SJSA1 (cell line): Measurements from ENCODE around the gene RARB. TPM values are rescaled to one million over a fixed set of nuclear protein-coding genes. Genes with fewer than 3 reads are reported as not detected.

ENCODE experiments used
- DNase-seq, 2 experiments: peaks; one replicate each; pipeline ENCODE4 v3.0.0-alpha.2; 2015 to 2020; ENCODE audit warnings: low spot score in 2 of 2, low read depth in 1 of 2
- H3K27ac ChIP-seq: fragments of 250-450 bp; sonication (Bioruptor Pico); 2 replicates; pipeline ENCODE4 v1.5.1; 2020; ENCODE audit warnings: mild to moderate bottlenecking, moderate library complexity
- H3K27me3 ChIP-seq: fragments of 250-450 bp; sonication (Bioruptor Pico); replicated peaks from 2 replicates; pipeline ENCODE4 v1.5.1; 2020; ENCODE audit warnings: mild to moderate bottlenecking, moderate library complexity
- H3K36me3 ChIP-seq: fragments of 250-450 bp; sonication (Bioruptor Pico); 2 replicates; pipeline ENCODE4 v1.5.1; 2020; ENCODE audit warnings: mild to moderate bottlenecking
- H3K4me1 ChIP-seq: fragments of 250-450 bp; sonication (Bioruptor Pico); replicated peaks from 2 replicates; pipeline ENCODE4 v1.6.1; 2021; ENCODE audit warnings: mild to moderate bottlenecking
- H3K4me3 ChIP-seq: fragments of 250-450 bp; sonication (Bioruptor Pico); 2 replicates; pipeline ENCODE4 v1.5.1; 2020; ENCODE audit warnings: mild to moderate bottlenecking
- H3K9me3 ChIP-seq: fragments of 250-450 bp; sonication (Bioruptor Pico); replicated peaks from 2 replicates; pipeline ENCODE4 v1.5.1; 2020; ENCODE audit warnings: mild to moderate bottlenecking
- total RNA-seq: library from RNA; depleted of rRNA; stranded (reverse); fragments of >200 nt; shearing (Covaris generic); gene quantifications from 2 replicates; pipeline ENCODE4 v1.2.3, GENCODE V29; 2014

Gene RARB
- total RNA-seq, 1 experiment from 2014 or later, result 11.7 TPM

- peak overlapping the region; percentile 86 for H3K27ac ChIP-seq
- H3K4me3 ChIP-seq, result peak overlapping the region; percentile 6; the same call in 1 of the 2 replicates
- DNase-seq, result peak; percentile 77 to 89
- H3K9me3 ChIP-seq, result no peaks in the 10 kb centered on the region
- H3K36me3 ChIP-seq, result peaks cover 11% of the 10 kb centered on the region
- no peaks in the 10 kb centered on the region for H3K27me3 ChIP-seq
- peaks cover 36% of the 10 kb centered on the region for H3K4me1 ChIP-seq
These were observed 144.9 kb downstream of the RARB start for GRCh38 chr3:25572919-25573385.

- DNase-seq, result peak; percentile 90 to 93
- Histone ChIP-seq H3K27ac (peak overlapping the region; percentile 86), H3K27me3 (no peaks in the 10 kb centered on the region), H3K36me3 (peaks cover 11% of the 10 kb centered on the region), H3K4me3 (peak overlapping the region; percentile 6; the same call in 1 of the 2 replicates), H3K9me3 (no peaks in the 10 kb centered on the region), H3K4me1 (peaks cover 36% of the 10 kb centered on the region)
These were observed 145.5 kb downstream of the RARB start for GRCh38 chr3:25573386-25574171.

GRCh38 chr3:25574172-25574765 is 146.2 kb downstream of the RARB start:
- Histone ChIP-seq H3K27ac (peak overlapping the region; percentile 86), H3K4me3 (no peak overlapping the region), H3K4me1 (peaks cover 36% of the 10 kb centered on the region), H3K36me3 (peaks cover 11% of the 10 kb centered on the region), H3K9me3 (no peaks in the 10 kb centered on the region), H3K27me3 (no peaks in the 10 kb centered on the region)
- no peak for DNase-seq

GRCh38 chr3:25575001-25575400 is 146.9 kb downstream of the RARB start:
- Histone ChIP-seq H3K4me1 (peaks cover 41% of the 10 kb centered on the region), H3K36me3 (peaks cover 11% of the 10 kb centered on the region), H3K4me3 (no peak overlapping the region), H3K27me3 (no peaks in the 10 kb centered on the region), H3K9me3 (no peaks in the 10 kb centered on the region), H3K27ac (peak overlapping the region; percentile 86)
- no peak for DNase-seq

GRCh38 chr3:25576146-25576545 is 148.1 kb downstream of the RARB start:
- no peak overlapping the region for H3K4me3 ChIP-seq
- H3K36me3 ChIP-seq, result peaks cover 9% of the 10 kb centered on the region
- H3K9me3 ChIP-seq, result no peaks in the 10 kb centered on the region
- peaks cover 52% of the 10 kb centered on the region for H3K4me1 ChIP-seq
- no peak for DNase-seq
- H3K27me3 ChIP-seq, result no peaks in the 10 kb centered on the region
- no peak overlapping the region for H3K27ac ChIP-seq

GRCh38 chr3:25576831-25577454 is 148.9 kb downstream of the RARB start:
- Histone ChIP-seq H3K4me3 (no peak overlapping the region), H3K4me1 (peaks cover 57% of the 10 kb centered on the region), H3K9me3 (no peaks in the 10 kb centered on the region), H3K27ac (no peak overlapping the region), H3K27me3 (no peaks in the 10 kb centered on the region), H3K36me3 (peaks cover 2% of the 10 kb centered on the region; the same call in 1 of the 2 replicates)
- no peak for DNase-seq

GRCh38 chr3:25578059-25578458 is 150.0 kb downstream of the RARB start:
- DNase-seq, result no peak

GRCh38 chr3:25580534-25580933 is 152.5 kb downstream of the RARB start:
- no peak overlapping the region for H3K4me3 ChIP-seq
- no peak for DNase-seq
- H3K9me3 ChIP-seq, result no peaks in the 10 kb centered on the region
- peak overlapping the region; percentile 89 for H3K27ac ChIP-seq
- H3K36me3 ChIP-seq, result peaks cover 3% of the 10 kb centered on the region
- H3K27me3 ChIP-seq, result no peaks in the 10 kb centered on the region
- H3K4me1 ChIP-seq, result peaks cover 37% of the 10 kb centered on the region

More at GRCh38 chr3:25578059-25578458, 150.0 kb downstream of the RARB start:
- H3K27ac ChIP-seq, result no peak overlapping the region
- no peaks in the 10 kb centered on the region for H3K27me3 ChIP-seq
- peaks cover 56% of the 10 kb centered on the region for H3K4me1 ChIP-seq
- no peak overlapping the region for H3K4me3 ChIP-seq
- peaks cover 2% of the 10 kb centered on the region; the same call in 1 of the 2 replicates for H3K36me3 ChIP-seq
- H3K9me3 ChIP-seq, result no peaks in the 10 kb centered on the region

- DNase-seq, result no peak
- Histone ChIP-seq H3K27me3 (no peaks in the 10 kb centered on the region), H3K36me3 (peaks cover 3% of the 10 kb centered on the region), H3K9me3 (no peaks in the 10 kb centered on the region), H3K4me1 (peaks cover 37% of the 10 kb centered on the region), H3K27ac (peak overlapping the region; percentile 89), H3K4me3 (no peak overlapping the region)
These were observed 153.3 kb downstream of the RARB start for GRCh38 chr3:25581335-25581734.

GRCh38 chr3:25581823-25582222 is 153.8 kb downstream of the RARB start:
- no peak for DNase-seq
- H3K4me1 ChIP-seq, result peaks cover 37% of the 10 kb centered on the region
- H3K9me3 ChIP-seq, result no peaks in the 10 kb centered on the region
- H3K4me3 ChIP-seq, result no peak overlapping the region
- H3K27me3 ChIP-seq, result no peaks in the 10 kb centered on the region
- H3K36me3 ChIP-seq, result peaks cover 3% of the 10 kb centered on the region
- peak overlapping the region; percentile 89 for H3K27ac ChIP-seq

GRCh38 chr3:25582242-25582641 is 154.2 kb downstream of the RARB start:
- H3K36me3 ChIP-seq, result peaks cover 3% of the 10 kb centered on the region
- peak; percentile 91 for DNase-seq
- peaks cover 37% of the 10 kb centered on the region for H3K4me1 ChIP-seq
- H3K27me3 ChIP-seq, result no peaks in the 10 kb centered on the region
- H3K4me3 ChIP-seq, result no peak overlapping the region
- peak overlapping the region; percentile 89 for H3K27ac ChIP-seq
- H3K9me3 ChIP-seq, result no peaks in the 10 kb centered on the region

GRCh38 chr3:25583343-25583742 is 155.3 kb downstream of the RARB start:
- Histone ChIP-seq H3K36me3 (peaks cover 3% of the 10 kb centered on the region), H3K27ac (peak overlapping the region; percentile 89), H3K4me3 (no peak overlapping the region), H3K27me3 (no peaks in the 10 kb centered on the region), H3K4me1 (peaks cover 37% of the 10 kb centered on the region), H3K9me3 (no peaks in the 10 kb centered on the region)
- no peak for DNase-seq

- H3K36me3 ChIP-seq, result peaks cover 3% of the 10 kb centered on the region
- H3K27ac ChIP-seq, result no peak overlapping the region
- H3K9me3 ChIP-seq, result no peaks in the 10 kb centered on the region
- H3K27me3 ChIP-seq, result no peaks in the 10 kb centered on the region
- H3K4me3 ChIP-seq, result no peak overlapping the region
- DNase-seq, result no peak
- H3K4me1 ChIP-seq, result peaks cover 37% of the 10 kb centered on the region
These were observed 156.1 kb downstream of the RARB start for GRCh38 chr3:25584011-25584789.
